HG03520 (cell line): ENCODE data around the gene AQP12B.

Experiments used
- ATAC-seq: cut with Tn5 transposase; IDR thresholded peaks from one replicate; pipeline ENCODE4 v1.9.1; 2021; ENCODE audit warnings: mild to moderate bottlenecking, moderate library complexity; ENCODE audit not compliant: unreplicated experiment

AQP12B gene

GRCh38 chr2:240637116-240637900 lies 45.4 kb downstream of the AQP12B start:
- ATAC-seq, result no peak

DNA sequence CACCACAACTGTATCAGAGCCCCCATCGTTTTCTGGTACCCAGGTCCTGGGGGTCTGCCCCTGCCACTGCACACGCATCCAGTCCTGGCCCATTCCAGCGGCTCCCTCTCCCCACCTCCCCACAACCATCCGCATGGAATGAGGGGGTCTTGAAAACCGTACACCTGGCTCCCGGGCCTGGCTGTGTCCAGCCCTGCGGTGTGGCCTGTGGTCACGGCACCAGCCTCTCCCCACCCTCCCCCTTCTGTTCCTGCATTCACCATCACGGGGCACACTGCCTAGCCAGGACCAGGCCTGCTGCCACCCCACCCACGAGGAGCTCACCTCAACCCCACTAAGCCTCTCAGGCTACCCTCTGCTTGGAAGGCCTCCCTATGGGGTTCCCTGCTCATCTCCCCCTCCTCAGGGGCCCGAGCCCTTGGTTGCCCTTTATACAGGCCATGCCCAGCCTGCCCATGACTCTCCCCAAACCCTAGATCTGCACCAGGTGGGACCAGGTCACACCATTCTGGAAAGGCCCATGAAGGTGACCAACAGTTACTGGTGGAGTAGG lies 46.0 kb downstream of the AQP12B start:
- ATAC-seq, result no peak

GRCh38 chr2:240635998-240636547 lies 46.6 kb downstream of the AQP12B start:
- no peak for ATAC-seq

DNA sequence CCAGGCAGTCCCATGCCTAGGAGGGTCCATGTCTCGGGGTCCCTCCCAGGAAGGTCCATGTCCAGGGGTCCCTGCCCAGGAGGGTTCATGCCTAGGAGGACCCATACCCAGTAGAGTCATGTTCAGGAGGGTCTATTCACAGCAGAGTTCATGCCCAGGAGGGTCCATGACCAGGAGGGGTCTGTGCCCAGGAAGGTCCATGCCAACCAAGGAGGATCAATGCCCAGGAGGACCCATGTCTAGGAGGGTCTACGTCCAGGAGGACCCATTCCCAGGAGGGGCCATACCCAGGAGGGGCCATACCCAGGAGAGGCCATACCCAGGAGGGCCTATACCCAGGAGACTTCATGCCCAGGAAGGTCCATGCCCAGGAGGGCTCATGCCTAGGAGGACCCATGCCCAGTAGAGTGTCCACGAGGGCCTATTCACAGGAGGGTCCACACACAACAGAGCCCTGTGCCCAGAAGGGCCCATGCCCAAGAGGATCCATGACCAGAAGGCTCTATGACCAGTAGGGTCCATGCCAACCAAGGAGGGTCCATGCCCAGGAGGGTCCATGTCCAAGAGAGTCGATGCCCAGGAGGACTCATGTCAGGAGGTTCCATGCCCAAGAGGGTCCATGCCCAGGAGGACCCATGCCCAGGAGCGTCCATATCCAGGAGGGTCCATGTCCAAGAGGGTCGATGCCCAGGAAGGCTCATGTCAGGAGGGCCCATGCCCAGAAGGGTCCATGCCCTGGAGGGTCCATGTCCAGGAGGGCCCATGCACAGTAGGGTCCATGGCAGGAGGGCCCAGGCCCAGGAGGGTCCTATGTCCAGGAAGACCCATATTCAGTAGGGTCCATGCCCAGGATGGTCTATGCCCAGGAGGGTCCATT lies 47.3 kb downstream of the AQP12B start:
- ATAC-seq, result no peak

- no peak for ATAC-seq
Observed at GRCh38 chr2:240632306-240632721, 50.4 kb downstream of the AQP12B start.

- ATAC-seq, result no peak
Observed at GRCh38 chr2:240631548-240632305, 51.0 kb downstream of the AQP12B start.

DNA sequence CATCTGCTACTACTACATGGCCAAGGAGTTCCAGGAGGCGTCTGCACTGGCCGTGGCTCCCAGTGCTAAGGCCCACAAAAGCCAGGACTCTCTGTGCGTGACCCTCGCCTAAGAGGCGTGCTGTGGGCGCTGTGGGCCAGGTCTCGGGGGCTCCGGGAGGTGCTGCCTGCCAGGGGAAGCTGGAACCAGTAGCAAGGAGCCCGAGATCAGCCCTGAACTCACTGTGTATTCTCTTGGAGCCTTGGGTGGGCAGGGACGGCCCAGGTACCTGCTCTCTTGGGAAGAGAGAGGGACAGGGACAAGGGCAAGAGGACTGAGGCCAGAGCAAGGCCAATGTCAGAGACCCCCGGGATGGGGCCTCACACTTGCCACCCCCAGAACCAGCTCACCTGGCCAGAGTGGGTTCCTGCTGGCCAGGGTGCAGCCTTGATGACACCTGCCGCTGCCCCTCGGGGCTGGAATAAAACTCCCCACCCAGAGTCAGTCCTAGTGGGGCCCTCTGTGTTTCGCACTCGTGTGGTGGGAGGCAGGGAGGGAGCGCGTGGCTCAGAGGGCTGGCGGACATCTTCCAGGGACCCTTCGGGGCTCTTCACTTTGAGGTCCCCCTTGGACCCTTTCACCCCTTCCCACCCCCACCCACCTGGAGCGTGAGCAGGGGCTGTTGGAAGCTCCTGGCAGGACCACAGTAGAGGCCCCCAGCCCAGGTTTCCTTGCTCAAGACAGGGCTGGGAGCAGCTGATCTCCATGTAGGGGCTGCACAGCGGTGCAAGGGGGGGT lies 51.7 kb downstream of the AQP12B start:
- ATAC-seq, result no peak

DNA sequence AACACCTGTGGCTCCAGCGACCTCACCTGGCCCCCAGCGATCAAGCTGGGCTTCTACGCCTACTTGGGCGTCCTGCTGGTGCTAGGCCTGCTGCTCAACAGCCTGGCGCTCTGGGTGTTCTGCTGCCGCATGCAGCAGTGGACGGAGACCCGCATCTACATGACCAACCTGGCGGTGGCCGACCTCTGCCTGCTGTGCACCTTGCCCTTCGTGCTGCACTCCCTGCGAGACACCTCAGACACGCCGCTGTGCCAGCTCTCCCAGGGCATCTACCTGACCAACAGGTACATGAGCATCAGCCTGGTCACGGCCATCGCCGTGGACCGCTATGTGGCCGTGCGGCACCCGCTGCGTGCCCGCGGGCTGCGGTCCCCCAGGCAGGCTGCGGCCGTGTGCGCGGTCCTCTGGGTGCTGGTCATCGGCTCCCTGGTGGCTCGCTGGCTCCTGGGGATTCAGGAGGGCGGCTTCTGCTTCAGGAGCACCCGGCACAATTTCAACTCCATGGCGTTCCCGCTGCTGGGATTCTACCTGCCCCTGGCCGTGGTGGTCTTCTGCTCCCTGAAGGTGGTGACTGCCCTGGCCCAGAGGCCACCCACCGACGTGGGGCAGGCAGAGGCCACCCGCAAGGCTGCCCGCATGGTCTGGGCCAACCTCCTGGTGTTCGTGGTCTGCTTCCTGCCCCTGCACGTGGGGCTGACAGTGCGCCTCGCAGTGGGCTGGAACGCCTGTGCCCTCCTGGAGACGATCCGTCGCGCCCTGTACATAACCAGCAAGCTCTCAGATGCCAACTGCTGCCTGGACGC lies 52.5 kb downstream of the AQP12B start:
- ATAC-seq, result no peak

- no peak for ATAC-seq
Observed at GRCh38 chr2:240629619-240629967, 53.1 kb downstream of the AQP12B start.

GRCh38 chr2:240628808-240629618 lies 53.7 kb downstream of the AQP12B start:
- no peak for ATAC-seq

GRCh38 chr2:240628507-240628807 lies 54.2 kb downstream of the AQP12B start:
- ATAC-seq, result no peak

GRCh38 chr2:240627736-240628506 lies 54.8 kb downstream of the AQP12B start:
- no peak for ATAC-seq

DNA sequence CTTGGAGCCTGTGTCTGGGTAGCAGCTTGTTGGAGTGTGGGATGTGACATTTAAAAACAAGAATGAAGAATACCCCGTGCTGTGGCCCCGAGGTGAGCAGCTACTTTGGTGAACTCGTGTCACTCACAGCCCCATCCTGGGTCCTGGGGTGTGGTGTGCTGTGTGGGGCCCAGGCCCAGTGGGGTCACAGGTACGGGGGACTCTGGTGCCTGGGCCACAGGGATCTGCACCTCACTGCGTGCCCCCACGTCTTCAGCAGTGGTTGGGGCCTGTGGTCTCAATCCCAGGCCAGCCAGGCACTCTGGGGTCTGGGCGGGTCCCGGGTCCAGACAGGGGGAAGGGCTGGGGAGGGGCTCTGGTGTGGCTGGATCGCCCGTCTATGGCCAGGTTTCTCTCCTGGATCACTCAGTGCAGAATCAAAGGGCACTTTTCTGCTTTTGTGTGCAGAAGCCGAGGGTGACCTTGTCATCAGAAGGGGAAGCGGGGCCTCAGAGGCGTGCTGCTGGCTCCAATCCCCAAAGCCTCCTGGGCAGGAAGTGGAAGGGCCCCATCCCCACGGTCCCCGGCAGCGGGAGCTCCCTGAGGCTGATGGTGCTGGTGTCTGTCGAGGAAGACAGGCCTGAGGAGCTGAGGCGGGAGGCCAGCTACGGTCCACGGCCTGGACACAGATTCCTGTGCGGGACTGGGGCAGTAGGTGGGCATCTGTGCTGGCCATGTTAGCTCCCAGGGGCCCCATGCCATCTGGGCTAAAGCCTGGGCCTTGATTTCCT lies 56.0 kb downstream of the AQP12B start:
- no peak for ATAC-seq
